HG03135 (cell line): Measurements from ENCODE around the gene RAD18.

Source experiments
- ATAC-seq: cut with Tn5 transposase; IDR thresholded peaks from one replicate; pipeline ENCODE4 v1.9.1; 2021; ENCODE audit warnings: mild to moderate bottlenecking, moderate library complexity; ENCODE audit not compliant: unreplicated experiment

Gene RAD18

DNA sequence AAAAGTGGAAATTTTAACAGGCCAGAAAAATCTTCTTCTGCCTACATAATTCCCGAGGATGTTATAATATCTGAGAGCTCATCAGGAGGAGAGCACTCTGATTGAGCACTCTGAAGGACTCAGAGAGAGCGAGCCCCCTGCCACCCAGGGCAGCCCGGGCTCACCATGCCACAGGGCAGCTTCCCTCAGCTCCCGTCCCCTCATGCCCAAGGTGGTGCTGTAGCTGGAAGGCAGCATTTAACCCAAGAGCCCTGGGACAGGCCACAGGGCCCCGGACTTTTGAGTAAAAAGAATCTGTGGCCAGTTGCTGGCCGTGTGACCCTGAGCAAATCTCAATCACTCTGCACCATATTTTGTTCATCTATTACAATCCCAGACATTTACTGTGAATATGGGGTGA, 23.5 kb upstream of the RAD18 start:
- no peak for ATAC-seq

DNA sequence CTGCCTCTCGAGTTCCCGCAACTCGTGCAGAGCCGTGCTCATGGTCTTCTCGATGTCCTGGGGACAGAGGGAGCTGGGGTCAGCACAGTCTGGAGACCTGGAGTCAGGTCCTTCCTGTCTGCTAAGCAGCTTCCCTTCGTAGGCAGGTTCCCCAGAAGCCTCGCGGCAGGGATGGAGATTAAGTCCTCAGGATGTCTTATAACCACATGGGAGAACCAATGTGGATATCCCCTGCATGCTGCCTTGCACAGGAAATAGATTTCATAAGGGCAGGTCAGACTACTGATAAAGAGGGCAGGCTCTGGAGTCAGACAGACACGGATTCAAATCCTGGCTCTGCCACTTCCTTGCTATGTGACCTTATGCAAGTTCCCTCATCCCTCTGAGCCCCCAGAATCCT, 22.6 kb upstream of the RAD18 start:
- ATAC-seq = no peak

DNA sequence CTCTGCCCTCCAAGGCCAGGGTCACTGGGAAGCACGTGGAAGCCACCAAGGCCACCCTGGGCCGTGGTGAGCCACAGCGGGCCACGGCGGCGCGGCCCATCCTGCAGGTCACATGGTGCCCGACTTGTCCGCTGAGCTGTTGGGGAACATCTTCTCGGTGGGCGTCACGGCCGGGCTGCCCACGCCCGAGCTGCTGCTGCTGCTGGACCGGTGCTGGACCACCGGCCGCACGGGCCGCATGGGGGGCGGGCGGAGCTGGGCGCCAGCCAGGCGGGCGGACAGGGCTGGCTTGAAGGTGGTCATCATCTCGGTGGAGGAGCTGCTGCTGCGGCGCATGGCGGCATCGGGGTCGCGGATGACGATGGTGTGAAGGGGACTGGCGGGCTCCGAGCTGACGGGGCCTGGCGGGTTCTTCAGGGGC, 22.1 kb upstream of the RAD18 start:
- ATAC-seq = no peak

DNA sequence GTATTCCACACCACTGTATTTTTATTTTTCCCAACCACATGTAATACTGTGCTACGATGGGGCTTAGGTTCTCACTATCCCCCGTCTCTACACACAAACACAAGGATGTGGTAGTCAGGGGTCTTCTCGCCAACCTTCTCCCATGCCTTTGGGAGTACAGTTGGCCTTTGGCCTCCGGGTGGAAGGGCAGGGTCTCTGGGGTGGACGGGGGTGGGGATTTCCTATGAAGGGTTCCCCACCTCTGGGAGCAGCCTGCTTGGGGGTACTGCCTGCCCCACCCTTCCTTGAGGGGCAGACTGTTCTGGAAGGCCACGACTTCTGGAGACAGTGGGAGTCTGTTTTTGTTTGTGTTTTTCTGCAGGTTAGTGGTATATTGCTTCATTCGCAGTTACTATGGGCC, 21.3 kb upstream of the RAD18 start:
- ATAC-seq = no peak

DNA sequence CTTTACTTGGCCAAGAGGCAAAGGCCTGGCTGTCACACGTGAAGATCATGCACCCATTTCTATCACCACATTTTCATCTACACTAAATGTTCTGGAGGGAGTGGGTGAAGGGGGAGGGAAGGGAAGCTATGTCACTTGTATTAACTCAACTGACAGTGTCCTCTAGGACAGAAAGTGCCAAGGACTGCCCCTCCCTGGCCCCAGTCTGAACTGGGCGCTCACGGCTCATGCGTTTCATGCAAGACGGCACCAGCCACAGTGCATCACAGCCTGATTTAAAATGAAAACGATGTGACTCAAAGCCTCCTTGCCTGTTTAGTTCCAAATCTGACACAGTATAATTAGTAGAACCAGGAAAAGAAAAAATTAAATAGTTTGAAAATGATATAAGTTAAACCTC, 20.8 kb upstream of the RAD18 start:
- ATAC-seq = no peak

DNA sequence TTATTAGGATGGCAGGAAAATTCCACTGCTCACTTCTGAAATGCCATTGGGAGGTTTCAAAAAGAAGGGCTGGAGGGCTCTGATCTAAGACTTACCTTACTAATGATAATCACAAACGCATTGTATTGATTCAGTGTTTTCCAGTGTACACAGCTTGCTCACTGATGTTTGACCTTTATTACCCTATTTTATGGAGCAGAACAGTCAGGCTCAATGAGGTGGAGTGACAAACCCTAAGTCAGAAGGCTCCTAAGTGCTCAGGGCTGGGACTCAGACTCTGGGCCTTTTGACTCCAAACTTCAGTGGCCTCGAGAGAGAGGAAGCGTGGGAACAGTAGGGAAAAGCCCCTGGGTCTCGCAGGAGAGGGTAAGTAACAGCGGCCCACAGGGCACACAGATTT, 20.3 kb upstream of the RAD18 start:
- no peak for ATAC-seq

DNA sequence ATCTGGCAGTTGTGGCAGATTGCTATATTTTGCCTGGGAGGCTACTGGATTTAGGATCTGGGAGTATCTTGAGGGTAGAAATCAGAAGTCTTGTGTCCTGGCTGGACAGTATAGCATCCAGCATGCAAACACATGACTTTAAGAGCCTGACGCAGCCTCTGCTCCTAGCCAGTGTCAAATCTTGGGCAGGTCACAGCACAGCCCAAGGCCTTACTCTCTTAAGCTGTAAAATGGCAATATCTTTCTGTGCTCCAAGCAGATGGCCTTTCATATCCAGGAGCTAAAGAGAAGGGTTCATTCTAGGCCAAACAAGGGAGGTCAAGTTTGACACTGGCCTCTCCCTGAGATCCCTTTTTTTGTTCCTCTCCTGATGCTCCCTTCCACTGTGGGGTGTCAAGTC, 19.8 kb upstream of the RAD18 start:
- ATAC-seq = no peak

DNA sequence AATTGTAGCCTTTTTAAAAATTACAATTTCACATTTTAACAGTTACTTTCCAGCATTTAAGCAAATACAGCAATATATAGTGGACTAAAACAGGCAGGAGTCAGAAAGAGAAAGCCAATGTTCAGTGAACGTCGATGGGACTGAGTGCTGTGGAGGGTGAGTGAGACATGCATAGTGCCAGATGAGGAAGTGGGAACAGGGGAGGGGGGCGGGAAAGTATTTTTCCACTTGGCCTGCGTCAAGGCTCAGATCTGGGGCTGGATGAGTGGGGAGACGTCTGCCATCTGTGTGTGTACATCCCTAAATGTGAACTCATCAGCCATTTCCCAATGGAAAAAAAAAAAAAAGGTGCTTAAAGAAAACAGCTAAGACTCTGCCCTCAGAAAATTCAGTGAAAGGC, 19.2 kb upstream of the RAD18 start:
- no peak for ATAC-seq

DNA sequence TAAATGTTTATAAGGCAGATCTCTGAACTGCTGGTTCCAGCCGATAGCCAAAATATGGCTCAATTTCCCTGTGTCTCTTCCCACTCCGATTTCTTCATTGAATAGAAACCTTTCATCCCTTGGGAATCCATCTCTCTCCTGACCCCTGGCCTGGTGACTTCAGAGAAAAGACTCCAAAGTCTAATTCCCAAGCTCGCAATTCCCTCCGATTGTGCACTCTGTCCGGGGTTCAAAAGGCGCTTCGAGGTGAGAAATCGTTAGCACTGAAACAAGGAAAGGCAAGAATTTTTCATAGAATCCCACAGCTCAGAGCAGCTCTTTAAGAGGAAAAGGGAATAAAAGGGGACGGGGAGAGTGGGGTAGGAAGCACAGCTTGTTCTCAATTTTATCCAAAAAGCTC, 18.4 kb upstream of the RAD18 start:
- ATAC-seq = no peak

DNA sequence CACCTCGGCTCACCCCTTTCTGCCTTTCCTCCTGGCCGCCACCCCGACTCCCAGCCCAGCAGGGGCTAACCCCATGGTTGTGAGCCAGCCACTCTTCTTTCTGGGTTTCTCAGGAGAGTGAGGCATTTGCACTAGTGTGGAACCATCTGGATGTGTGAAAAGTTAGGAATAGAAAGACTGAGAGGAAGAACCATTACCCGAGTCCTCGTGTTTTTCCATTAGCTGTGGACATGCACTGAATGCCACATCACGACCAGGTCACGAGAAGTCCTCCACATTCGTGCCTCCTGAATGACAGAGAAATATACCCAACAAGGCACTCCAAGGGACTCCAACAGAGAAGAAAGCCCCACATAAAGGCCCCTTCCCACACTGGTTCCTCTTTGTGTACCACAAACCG, 18.0 kb upstream of the RAD18 start:
- ATAC-seq = no peak

DNA sequence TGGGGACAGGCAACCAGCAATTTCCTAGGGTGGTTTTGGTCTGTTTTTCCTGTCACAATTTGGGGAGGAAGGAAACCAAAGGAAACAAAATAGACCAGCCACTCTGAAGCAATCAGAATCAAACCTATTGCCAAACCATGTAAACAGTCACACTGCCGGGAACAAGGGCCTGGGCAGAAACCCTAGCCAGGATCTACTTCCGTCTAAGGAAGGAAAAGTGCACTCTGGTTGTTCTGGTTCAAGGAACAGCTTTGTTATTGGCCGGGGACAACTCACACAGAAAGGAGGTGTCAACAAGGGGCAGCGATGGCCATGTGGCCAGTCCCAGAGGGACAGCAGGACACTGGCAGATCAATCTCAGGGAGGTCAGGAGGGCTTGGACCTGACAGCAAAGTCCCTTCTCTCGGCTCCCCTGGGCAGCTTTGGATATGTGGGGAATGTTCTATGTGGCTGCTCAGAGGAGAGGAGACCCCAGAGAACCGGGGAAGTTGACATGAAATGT, 17.5 kb upstream of the RAD18 start:
- no peak for ATAC-seq

DNA sequence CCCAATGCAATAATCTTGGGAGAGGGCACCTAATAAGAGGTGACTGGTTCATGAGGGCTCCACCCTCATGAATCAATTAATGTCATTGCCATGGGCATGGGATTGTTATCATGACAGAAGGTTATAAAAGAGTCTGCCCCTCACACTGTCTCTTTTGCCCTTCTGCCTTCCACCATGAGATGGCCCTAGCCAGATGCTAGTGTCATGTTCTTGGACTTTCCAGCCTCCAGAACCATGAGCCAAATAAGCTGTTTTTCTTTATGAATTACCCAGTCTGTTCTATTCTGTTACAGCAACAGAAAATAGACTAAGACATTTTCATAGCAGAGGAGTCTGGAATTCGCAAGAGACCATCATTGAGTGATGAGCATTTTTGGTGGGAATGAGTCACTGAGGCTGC, 16.0 kb upstream of the RAD18 start:
- no peak for ATAC-seq

DNA sequence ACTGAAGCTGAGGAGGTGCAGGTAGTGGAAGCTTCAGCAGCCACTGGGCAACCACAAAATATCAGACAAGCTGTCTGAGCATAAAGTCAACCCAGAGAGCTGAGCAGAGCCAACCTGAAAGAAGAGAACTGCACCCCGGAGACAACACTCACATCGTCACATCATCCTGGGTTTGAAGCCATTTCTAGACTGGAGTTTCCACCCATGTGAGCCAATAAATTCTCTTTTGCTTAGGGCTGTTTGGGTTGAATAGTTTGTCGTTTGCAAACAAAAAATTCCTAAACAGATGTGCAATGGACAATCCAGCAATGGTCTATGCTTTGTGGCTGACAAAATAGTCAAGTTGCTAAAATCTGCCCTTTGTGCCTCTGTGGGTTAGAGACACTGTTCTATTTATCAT, 15.3 kb upstream of the RAD18 start:
- no peak for ATAC-seq

DNA sequence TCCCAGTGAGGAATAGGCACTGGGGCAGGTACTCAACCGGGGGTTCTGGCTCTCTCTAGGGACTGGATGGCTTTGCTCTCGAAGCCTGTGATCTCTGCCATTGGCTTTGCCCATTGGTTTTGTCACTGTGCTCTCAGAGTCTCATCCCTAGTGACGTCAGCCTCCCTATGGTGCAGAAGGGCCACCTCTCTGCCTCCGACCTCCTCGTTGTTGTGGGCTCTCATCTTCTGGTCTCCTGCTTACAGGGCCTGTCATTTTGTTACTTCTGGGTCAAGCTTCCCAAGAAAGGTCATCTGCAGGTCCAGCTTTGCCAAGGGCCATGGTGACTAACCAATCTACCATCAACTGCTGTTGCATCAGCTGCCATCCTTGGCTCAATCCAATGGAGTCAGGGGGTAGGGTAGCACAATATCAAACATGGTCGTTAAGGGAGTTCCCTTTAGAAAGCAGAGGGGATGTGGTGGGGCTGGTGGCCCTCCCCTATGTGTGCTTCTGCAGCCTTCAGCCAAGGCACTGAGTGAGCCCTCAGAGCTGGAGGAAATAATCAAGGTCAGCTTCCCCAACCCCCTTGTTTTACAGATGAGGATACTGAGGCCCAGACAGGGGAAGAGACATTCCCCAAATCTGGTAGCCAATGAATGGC, 13.4 kb upstream of the RAD18 start:
- no peak for ATAC-seq

DNA sequence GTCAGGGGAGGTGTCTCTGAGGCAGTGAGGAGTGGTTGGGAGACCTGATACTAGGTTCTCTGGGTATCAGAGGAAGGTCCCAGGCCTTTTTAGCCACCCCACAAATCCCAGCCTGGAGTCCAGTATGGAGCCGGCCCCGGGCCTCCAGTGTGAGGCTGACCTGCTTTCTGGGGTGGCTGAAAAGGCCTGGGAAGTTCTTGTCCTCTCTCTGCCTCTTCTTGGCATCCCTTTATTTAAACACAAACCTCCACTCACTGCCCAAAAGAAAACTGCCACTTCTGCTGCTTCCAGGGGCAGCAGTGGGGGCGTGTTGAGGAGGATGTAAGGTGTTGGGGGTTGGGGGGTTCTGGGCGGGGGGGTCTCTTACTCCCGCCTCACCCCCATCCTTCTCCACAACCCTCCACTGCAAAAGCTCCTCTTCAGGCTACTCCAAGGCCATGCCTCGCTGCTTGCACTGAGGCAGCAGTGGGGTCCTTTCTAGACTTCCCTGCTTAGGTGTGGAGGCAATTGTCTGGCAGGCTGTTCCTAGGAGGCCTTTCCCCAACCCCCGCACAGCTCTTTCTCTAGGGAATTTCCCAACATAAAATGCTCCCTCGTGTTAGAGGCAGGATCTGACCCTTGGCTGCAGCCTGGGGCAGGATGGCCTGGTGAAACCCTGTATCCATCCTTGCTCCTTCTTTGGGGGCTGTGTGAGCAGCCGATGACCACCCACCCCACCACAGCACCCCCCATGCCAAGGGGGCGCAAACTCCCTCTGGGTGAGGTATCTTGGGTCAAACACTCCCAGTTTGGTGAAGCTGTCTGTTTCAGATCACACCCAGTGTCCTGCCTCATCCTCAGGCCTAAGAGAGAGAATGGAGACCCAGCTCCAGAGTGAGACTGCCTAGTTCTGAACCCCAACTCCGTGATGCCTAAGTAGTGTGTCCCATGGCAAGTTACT, 12.1 kb upstream of the RAD18 start:
- no peak for ATAC-seq

DNA sequence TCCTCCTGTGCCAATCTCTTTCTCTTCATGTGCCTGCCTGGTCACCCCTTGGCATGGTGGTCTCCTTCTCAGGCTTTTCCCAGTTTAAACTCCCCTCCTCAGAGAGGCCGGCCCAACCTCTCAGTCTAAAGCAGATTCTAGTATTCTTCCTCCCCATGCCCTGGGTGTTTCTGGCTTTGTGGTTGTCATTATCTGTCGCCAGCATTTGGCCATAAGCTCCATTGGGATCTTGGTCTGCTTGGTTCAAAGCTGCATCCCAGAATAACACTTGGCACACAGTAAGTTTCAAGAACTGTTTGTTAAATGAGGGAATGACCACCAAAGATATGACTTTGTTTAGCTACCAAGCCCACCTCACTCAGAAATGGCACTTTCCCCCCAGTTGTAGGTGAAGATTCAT, 11.2 kb upstream of the RAD18 start:
- ATAC-seq = no peak

DNA sequence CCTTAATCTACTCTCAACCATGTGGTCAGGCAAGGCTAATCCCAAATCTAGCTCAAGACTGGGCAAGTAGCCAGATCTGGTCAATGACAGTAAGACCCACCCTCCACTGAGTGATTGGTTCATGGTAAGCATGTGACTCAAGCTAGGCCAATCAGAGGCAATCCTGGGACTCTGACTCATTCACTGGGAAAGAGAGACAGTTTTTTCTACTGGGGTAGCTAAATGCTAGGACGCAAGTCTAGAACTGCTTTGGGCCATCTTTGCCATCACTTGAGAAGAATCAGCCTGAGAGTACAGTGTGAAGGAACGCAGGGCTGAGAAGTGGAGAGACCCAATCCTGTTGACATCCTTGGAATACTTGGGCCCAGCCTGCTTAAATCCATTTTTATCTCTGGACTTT, 9.4 kb upstream of the RAD18 start:
- ATAC-seq = no peak

DNA sequence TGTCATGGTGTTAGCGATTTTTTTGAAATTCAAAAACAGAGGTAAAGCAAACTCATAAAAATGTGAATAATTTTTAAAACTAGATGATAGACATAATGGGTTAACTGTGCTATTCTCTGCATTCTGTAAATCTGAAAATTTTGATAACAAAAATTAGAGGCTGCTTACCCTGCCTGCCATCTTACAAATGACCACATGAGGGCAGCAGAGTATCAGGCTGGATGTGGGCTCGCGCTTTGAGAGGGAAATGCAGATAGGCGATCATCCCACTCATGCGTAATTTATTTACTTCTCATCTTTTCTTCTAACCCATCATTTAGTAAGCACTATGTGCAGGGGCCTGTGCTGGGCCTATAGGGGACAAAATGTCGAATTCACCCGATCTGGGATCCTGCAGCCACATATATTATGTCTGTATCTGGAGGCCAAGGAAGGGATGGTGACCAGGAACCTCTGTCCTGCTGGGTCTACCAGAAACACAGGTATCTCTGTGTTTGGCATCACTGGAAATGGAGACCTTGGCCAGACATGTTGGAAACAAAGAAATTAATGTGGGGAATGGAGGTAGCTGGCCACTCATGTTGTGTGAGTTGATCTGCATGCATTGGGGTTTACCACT, 7.8 kb upstream of the RAD18 start:
- peak; percentile 49 for ATAC-seq

DNA sequence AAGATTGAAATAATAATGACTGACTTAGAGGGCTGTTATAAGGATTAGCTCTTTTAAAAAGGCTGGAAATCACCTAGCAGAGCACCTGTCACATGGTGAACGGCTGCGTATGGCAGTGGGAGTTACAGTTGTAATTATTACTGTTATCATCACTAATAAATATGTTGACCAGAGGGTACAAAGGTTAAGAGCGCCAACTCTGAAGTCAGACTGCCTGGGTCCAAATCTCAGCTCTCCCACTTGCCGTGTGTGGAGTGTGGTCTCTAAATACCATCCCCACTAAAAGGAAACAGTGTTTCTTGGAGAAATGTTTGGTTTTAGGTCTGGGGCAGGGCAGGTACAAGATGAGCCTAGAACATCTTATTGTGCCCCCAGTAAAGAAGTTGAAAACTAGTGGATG, 6.0 kb upstream of the RAD18 start:
- no peak for ATAC-seq

DNA sequence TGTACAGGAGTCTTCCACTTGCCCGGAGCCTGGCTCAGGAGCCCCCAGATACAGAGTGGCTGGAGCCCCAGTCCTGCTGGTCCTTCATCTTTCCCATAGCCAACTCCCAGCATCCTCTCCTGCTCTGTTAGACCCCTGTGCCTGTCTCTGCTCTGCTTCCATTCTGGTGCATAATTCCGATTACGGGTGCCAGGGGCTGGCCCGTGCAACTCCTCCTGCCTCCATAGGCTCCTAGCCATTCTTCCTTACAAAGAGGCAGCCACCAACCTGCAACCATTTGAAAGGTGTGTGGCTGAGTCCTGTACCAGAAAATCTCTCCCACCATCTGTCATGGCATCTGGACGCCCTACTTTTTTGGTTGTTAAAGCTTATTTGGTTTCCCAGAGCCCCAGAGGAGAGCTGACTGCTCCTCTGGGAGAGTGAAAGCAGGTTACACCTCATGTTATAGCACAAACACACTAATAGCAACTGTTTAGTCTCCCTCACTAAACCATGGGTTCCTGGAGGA, 5.2 kb upstream of the RAD18 start:
- no peak for ATAC-seq

DNA sequence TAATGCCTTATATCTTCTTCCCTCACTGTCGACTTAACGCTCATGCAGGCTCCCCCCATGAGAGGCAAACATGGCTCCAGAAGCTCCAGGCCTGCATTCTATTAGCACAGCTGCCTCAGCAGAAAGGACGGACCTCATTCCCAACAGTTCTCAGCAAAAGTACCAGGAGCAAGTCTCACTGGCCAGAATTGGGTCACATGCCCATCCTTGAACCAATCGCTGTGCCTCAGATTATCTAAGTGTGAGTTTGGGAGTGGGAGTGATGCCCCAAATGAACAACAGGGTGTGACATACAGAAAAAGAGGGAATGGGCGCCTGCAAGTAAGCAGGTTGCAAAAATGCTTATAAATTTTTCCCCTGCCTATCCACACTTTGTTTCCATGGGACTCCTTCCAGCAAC, 4.3 kb upstream of the RAD18 start:
- ATAC-seq = no peak
